Measurements from ENCODE around the gene C9orf72.
"Not testable (repeated sequence)": the region's sequence is repeated elsewhere in the genome, so short reads cannot be mapped to it uniquely, and the experiment has no call there.

Gene C9orf72, protein sequence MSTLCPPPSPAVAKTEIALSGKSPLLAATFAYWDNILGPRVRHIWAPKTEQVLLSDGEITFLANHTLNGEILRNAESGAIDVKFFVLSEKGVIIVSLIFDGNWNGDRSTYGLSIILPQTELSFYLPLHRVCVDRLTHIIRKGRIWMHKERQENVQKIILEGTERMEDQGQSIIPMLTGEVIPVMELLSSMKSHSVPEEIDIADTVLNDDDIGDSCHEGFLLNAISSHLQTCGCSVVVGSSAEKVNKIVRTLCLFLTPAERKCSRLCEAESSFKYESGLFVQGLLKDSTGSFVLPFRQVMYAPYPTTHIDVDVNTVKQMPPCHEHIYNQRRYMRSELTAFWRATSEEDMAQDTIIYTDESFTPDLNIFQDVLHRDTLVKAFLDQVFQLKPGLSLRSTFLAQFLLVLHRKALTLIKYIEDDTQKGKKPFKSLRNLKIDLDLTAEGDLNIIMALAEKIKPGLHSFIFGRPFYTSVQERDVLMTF

DNA sequence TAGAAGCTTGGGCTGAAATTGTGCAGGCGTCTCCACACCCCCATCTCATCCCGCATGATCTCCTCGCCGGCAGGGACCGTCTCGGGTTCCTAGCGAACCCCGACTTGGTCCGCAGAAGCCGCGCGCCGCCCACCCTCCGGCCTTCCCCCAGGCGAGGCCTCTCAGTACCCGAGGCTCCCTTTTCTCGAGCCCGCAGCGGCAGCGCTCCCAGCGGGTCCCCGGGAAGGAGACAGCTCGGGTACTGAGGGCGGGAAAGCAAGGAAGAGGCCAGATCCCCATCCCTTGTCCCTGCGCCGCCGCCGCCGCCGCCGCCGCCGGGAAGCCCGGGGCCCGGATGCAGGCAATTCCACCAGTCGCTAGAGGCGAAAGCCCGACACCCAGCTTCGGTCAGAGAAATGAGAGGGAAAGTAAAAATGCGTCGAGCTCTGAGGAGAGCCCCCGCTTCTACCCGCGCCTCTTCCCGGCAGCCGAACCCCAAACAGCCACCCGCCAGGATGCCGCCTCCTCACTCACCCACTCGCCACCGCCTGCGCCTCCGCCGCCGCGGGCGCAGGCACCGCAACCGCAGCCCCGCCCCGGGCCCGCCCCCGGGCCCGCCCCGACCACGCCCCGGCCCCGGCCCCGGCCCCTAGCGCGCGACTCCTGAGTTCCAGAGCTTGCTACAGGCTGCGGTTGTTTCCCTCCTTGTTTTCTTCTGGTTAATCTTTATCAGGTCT is at the start of gene C9orf72:
Gene C9orf72 (minus strand): TSS at position 564 of the 716 bp plus-strand sequence. CDS start 6,361 bp downstream, outside the sequence.
- DNase-seq: peak; percentile 88

DNA sequence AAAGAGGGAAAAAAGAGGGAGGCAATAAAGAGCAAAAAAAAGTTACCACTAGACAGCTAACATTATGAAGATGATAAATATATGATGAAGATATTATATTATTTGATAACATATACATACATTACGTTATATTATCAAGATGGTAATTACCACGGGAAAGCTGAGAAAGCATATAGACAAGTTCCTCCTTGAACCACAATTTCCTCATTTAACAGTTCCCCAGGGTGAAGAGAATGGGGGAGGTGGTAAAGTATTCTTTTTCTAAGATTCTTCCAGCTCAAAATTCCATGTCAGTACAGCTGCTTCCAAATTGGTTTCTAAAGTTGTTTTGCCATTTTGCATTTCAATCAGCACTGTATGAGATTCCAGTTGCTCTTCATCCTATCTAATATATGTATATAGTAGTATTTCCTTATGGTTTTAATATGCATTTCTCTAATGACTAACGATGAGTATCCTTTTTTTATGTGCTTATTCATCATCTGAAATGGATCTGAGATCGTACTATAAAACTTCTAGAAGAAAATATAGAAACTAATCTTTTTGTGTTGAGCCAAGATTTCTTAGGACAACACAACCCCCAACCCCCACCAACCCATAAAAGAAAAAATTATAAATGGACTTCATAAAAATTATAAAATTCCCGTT is 49.5 kb upstream of the C9orf72 start:
- DNase-seq: no peak

GRCh38 chr9:27619743-27620142 is 46.5 kb upstream of the C9orf72 start:
- no peak for DNase-seq

GRCh38 chr9:27618066-27618465 is 44.8 kb upstream of the C9orf72 start:
- DNase-seq: no peak

- no peak for DNase-seq
Observed at GRCh38 chr9:27614551-27614950, 41.3 kb upstream of the C9orf72 start.

DNA sequence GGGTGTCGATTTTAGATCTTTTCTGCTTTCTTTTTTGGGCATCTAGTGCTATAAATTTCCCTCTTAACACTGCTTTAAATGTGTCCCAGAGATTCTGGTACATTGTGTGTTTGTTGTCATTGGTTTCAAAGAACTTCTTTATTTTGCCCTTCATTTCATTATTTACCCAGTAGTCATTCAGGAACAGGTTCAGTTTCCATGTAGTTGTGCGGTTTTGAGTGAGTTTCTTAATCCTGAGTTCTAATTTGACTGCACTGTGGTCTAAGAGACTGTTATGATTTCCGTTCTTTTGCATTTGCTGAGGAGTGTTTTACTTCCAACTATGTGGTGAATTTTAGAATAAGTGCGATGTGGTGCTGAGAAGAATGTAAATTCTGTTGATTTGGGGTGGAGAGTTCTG is 38.8 kb upstream of the C9orf72 start:
- not testable (repeated sequence) for DNase-seq

GRCh38 chr9:27610622-27611021 is 37.3 kb upstream of the C9orf72 start:
- no peak for DNase-seq

DNA sequence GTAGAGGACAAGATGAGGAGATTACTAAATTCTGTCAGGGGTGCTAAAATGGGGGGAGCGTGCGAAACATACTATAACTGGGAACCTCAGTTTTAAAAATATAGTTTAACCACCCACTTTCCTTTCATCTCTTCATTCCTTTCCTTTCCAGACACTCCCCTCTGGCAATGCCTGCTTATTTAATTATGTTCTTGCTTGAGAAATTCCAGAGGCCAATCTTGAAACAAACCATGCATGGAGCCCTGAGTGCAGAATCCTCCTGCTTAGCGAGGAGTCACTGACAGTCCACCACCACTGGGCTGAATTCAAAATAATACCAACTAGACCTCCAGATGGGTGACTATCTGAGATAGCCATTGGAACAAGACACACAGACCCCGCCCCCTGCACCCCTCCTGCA is 29.7 kb upstream of the C9orf72 start:
- no peak for DNase-seq

DNA sequence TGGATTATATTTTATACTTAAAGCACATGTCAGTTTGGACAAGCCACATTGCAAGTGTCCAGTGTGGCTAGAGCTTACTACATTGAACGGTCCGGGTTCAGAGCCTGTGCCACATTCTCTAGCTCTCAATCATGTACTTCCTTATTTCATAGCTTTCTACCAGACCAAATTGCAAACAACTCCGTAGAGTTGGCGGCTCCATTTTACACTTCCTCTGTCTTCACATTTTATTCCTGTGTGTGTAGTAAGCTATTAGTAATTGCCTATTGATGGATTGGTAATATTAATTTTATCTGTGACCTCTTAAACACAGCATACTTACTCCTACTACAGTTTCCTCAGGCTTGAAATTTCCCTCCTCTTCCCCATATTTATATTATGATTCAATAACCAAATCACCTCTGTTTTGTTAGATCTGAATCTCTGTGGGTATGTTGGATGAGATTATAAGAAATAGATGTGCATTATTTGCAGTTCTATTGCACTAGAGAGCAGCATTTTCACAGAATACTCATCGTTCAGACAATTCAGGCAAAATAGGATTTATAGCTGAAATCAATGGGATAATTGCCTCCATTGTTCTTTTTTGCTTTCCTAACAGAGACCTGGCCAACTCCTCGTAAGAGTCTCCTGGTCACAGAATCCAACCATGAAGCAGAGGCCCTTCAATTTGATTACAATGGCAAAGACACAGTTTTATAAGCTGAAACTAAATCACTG is 29.0 kb upstream of the C9orf72 start:
- DNase-seq: no peak

DNA sequence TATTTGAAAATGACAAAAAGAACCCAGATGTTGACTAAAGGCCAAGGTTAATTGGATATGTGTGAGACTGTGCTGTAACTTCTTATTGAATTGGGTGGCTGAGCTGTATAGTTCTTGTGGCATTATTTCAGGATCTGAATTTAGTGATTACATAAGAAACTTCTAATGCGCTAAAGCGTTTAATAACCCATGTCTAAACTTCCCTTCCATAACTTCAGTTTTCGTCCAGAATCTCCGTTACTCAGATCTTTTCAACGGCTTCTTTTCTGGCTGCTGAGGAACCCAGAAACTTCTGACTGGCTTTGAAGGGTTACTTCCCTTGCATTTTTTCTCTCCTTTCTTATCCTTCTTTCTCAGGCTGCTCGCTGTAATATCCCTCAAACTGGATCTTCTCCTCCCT is 28.1 kb upstream of the C9orf72 start:
- no peak for DNase-seq

- DNase-seq: no peak
Observed at GRCh38 chr9:27600256-27600655, 27.0 kb upstream of the C9orf72 start.

DNA sequence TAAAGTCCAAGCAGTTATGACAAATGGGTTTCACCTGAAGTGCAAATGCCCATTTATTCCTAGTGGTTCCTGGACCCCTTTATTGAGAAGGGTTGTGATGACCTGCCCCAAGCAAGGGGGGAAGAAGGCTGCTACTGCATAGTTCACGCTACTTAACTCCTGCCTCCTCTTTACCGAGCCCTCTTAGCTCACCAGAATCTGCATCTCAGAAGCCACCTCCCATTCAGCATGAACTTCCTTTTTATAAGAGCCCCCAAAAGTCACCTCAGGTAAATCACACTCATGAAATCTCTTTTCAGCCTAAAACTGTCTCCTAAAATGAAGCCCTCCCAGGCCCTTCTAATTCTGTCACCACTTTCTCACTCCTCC is 26.6 kb upstream of the C9orf72 start:
- no peak for DNase-seq

DNA sequence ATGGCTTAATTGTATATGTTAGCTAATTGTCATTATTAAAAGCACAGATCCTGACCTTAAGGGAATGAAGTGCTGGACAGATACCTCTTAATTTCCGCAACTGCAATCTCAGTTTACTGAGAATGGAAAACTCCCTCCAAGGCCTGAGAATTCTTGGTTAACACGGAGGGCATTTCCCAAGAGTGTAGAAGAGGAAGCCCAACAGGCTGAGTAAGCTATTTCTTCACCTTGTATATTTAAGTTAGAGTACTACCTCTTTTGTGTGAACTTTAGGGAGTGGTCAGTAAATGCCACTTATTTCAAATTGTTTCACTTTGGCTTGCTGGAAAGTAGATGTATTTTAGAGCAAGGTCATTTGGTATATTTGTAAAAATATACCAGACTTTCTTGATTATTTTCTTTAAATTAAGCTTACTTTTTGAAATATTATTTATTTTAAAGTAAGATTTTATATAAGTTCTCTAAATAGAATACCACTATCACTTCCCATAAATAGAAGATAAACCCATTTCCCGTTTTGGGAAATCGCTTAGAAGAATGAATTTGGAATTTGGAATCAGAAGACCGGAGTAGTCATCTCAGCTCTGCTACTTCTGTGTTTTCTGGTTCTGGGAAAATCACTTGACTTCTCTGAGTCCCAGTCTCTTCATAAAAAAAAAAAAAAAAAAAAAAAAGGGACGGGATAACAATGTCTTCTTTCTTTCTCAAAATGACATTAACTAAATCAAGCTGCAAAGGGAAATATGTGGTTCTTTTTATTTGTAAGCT is 26.0 kb upstream of the C9orf72 start:
- no peak for DNase-seq

GRCh38 chr9:27595733-27596132 is 22.5 kb upstream of the C9orf72 start:
- no peak for DNase-seq

DNA sequence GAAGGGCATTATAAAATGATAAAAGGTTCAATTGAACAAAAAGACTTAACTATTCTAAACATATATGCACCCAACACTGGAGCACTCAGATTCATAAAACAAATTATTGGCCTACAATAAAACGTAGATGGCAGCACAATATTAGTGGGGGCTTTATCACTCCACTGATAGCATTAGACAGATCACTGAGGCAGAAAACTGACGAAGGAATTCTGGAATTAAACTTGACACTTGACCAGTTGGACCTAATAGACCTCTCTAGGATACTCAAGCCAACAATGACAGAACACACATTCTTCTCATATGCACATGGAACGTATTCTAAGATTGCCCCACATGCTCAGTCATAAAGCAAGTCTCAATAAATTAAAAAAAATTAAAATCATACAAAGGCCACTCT is 18.4 kb upstream of the C9orf72 start:
- no peak for DNase-seq

DNA sequence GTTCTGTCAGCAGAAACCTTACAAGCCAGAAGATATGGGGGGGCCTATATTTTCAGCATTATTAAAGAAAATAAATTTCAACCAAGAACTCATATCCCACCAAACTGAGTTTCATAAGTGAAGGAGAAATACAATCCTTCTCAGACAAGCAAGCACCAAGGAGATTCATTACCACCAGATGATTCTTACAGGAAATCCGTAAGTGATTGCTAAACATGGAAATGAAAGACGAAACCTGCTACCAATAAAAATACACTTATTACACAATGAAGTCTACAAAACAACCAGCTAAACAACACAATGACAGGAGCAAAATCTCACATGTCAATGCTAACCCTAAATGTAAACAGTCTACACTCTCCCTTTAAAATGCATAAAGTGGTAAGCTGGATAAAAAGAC is 17.8 kb upstream of the C9orf72 start:
- no peak for DNase-seq

GRCh38 chr9:27590651-27591050 is 17.4 kb upstream of the C9orf72 start:
- DNase-seq: no peak

GRCh38 chr9:27589462-27589861 is 16.2 kb upstream of the C9orf72 start:
- DNase-seq: no peak

- no peak for DNase-seq
Observed at GRCh38 chr9:27586304-27586703, 13.0 kb upstream of the C9orf72 start.

DNA sequence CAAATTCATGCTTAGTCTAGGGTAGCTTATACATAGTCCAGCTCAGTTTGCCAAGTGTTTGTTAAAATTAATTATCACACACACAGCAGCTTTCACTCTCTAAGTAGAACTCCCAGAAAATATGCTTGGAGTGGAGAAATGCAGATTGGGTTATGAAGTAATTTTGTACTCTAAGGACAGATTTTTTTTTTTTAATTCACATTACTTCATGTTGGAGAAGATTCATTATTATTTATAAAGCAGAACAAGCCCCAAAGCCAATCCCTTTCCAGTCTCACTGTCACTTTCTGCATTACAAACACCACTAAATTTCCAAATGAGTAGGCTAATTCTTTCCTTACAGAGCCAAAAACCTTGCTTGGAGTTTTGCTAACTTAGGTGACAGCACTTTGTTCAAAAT is 11.7 kb upstream of the C9orf72 start:
- no peak for DNase-seq

- DNase-seq: no peak
Observed at GRCh38 chr9:27582794-27583193, 9.5 kb upstream of the C9orf72 start.

GRCh38 chr9:27581826-27582225 is 8.5 kb upstream of the C9orf72 start:
- DNase-seq: no peak
